ENCODE measurements around the gene SLC41A3. TPM values are rescaled to one million over a fixed set of nuclear protein-coding genes. Genes with fewer than 3 reads are reported as not detected.

SLC41A3 gene
- total and polyA plus RNA-seq, 10 of the 15 experiments (the other 5 are each of a cell fraction or from before 2014, with no cell fraction given): 8.3 to 29.5 (median 16.7) TPM

- no peak for TF ChIP-seq ZZZ3 (IDR thresholded peaks at IDR 0.05; ENCODE audit: control insufficient read depth, insufficient read length, low read depth)
- TF ChIP-seq SKIL (IDR thresholded peaks at IDR 0.05; ENCODE audit: low read depth, poor library complexity, severe bottlenecking): no peak
- no peak for TF ChIP-seq TAF1 (IDR thresholded peaks at IDR 0.05; ENCODE audit: borderline replicate concordance, low read depth, low read length)
- no peak for TF ChIP-seq BMI1 (IDR thresholded peaks at IDR 0.05; ENCODE audit: borderline replicate concordance)
- TF ChIP-seq PAX5 (IDR thresholded peaks at IDR 0.05; ENCODE audit: borderline replicate concordance, low read depth, low read length): no peak
- TF ChIP-seq WRNIP1 (IDR thresholded peaks at IDR 0.05; ENCODE audit: borderline replicate concordance, low read depth, low read length): no peak
- TF ChIP-seq ZNF384 (IDR thresholded peaks at IDR 0.05; ENCODE audit: borderline replicate concordance, low read depth, low read length): no peak
Observed at GRCh38 chr3:126023390-126023789, 60.5 kb downstream of the SLC41A3 start (continued).

- no peaks in the 10 kb centered on the region; a peak in 1 of 4 replicates for H3K36me3 ChIP-seq (ENCODE audit: control insufficient read depth in 2 of 2, insufficient read depth in 2 of 2, low read length in 1 of 2)
- intact Hi-C loops (cut with micrococcal nuclease; ENCODE audit: unreplicated experiment): no loop called here
- RAD21 ChIA-PET (ENCODE audit: unreplicated experiment): no interaction called here
- TF ChIP-seq ZNF24 (IDR thresholded peaks at IDR 0.05): no peak
- TF ChIP-seq NFYA (IDR thresholded peaks at IDR 0.05; ENCODE audit: borderline replicate concordance, low read depth, low read length): no peak
- TF ChIP-seq REST (IDR thresholded peaks at IDR 0.05; ENCODE audit: low read depth, low read length): no peak
- no peak for TF ChIP-seq CHD4 (IDR thresholded peaks at IDR 0.05)
- no peak for TF ChIP-seq CREM (IDR thresholded peaks at IDR 0.05; ENCODE audit: low read depth)
- TF ChIP-seq, protein P1, sequence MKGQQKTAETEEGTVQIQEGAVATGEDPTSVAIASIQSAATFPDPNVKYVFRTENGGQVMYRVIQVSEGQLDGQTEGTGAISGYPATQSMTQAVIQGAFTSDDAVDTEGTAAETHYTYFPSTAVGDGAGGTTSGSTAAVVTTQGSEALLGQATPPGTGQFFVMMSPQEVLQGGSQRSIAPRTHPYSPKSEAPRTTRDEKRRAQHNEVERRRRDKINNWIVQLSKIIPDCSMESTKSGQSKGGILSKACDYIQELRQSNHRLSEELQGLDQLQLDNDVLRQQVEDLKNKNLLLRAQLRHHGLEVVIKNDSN (IDR thresholded peaks at IDR 0.05; ENCODE audit: borderline replicate concordance, extremely low read length, insufficient read depth, low read depth, low read length): no peak
Observed at GRCh38 chr3:126022741-126023359, 61.1 kb downstream of the SLC41A3 start.

More at GRCh38 chr3:126022741-126023359, 61.1 kb downstream of the SLC41A3 start:
- no peak overlapping the region for H2AFZ ChIP-seq (ENCODE audit: control insufficient read depth, low read depth, low read length)
- ChIA-PET SMC1A (ENCODE audit: uncharacterized antibody, unreplicated experiment) (no interaction called here), POLR2A (no interaction called here), CTCF (no interaction called here)
- DNase-seq (ENCODE audit: low read depth, low spot score): no peak
- FAIRE-seq: no peak
- 86% methylated on average over 10 of the region's 10 CpGs for WGBS (ENCODE audit: insufficient coverage, insufficient replicate concordance, low lambda C conversion rate, missing lambda C conversion rate)
- no peak overlapping the region for H3K27ac ChIP-seq (ENCODE audit: control insufficient read depth, insufficient read depth)
- H3K4me2 ChIP-seq (ENCODE audit: control insufficient read depth, insufficient read depth): no peak overlapping the region
- no peak overlapping the region for H3K9ac ChIP-seq (ENCODE audit: control insufficient read depth, insufficient read depth, low read length)
- in situ Hi-C loops (cut with MboI): no loop called here
- H4K20me1 ChIP-seq (ENCODE audit: control insufficient read depth, insufficient read depth): no peaks in the 10 kb centered on the region; the same call in 1 of the 2 replicates
- H3K79me2 ChIP-seq (ENCODE audit: control insufficient read depth, insufficient read depth, low read length): no peaks in the 10 kb centered on the region
- H3K9me3 ChIP-seq (replicated peaks; ENCODE audit: control insufficient read depth, insufficient read depth, low read length): no peaks in the 10 kb centered on the region; the same call in none of the 3 replicates
- H3K4me3 ChIP-seq: no peak overlapping the region
- ATAC-seq: no peak
- no TSS peak for BruUV-seq (replicated peaks)
- H3K27me3 ChIP-seq (replicated peaks in 1 of 2; ENCODE audit: control insufficient read depth in 2 of 2, insufficient read depth in 2 of 2, low read length in 1 of 2): no peaks in the 10 kb centered on the region
- no peaks in the 10 kb centered on the region for H3K4me1 ChIP-seq (ENCODE audit: control insufficient read depth, insufficient read depth, low read length)
